Activated T-helper 1 cell treated with anti-CD3 and anti-CD28 coated beads, Interleukin-12 subunit alpha, Interleukin-12 subunit beta, Interleukin-2, Interleukin-4 antibody, amounts not matched to agents 30 ng/mL and 10 ng/mL and 1 ng/mL, durations not matched to agents 14 hours and 24 hours and 36 hours (primary cell): ENCODE results near the gene CRIP2. TPM values are rescaled to one million over a fixed set of nuclear protein-coding genes. Genes with fewer than 3 reads are reported as not detected.

Experiments used
- DNase-seq: peaks from one replicate; pipeline ENCODE4 v3.0.0; 2021; ENCODE audit warnings: low spot score
- H3K27ac Mint-ChIP-seq: one replicate; pipeline ENCODE4 v1.8.0; 2021; ENCODE audit warnings: mild to moderate bottlenecking, mixed read lengths
- H3K27me3 Mint-ChIP-seq: one replicate; pipeline ENCODE4 v1.8.0; 2022; ENCODE audit warnings: mild to moderate bottlenecking, moderate library complexity, mixed read lengths; ENCODE audit not compliant: insufficient read depth
- H3K36me3 Mint-ChIP-seq: one replicate; pipeline ENCODE4 v1.8.0; 2021; ENCODE audit warnings: low read depth, mixed read lengths
- H3K4me1 Mint-ChIP-seq: one replicate; pipeline ENCODE4 v1.8.0; 2021; ENCODE audit warnings: low read depth, mixed read lengths
- H3K4me3 Mint-ChIP-seq: one replicate; pipeline ENCODE4 v1.8.0; 2021; ENCODE audit warnings: mild to moderate bottlenecking, moderate library complexity, mixed read lengths
- H3K9me3 Mint-ChIP-seq: one replicate; pipeline ENCODE4 v1.8.0; 2021; ENCODE audit warnings: mixed read lengths
- intact Hi-C: fragments of 100-400 bp; cut with micrococcal nuclease; formaldehyde crosslinking; loops from one replicate; pipeline ENCODE4 v1.15.1; 2024
- total RNA-seq: library from RNA; stranded (reverse); gene quantifications from 2 replicates; pipeline ENCODE4 v1.2.3, GENCODE V29; 2022

Gene CRIP2
- total RNA-seq, 1 donor from 2014 or later, result not detected

DNA sequence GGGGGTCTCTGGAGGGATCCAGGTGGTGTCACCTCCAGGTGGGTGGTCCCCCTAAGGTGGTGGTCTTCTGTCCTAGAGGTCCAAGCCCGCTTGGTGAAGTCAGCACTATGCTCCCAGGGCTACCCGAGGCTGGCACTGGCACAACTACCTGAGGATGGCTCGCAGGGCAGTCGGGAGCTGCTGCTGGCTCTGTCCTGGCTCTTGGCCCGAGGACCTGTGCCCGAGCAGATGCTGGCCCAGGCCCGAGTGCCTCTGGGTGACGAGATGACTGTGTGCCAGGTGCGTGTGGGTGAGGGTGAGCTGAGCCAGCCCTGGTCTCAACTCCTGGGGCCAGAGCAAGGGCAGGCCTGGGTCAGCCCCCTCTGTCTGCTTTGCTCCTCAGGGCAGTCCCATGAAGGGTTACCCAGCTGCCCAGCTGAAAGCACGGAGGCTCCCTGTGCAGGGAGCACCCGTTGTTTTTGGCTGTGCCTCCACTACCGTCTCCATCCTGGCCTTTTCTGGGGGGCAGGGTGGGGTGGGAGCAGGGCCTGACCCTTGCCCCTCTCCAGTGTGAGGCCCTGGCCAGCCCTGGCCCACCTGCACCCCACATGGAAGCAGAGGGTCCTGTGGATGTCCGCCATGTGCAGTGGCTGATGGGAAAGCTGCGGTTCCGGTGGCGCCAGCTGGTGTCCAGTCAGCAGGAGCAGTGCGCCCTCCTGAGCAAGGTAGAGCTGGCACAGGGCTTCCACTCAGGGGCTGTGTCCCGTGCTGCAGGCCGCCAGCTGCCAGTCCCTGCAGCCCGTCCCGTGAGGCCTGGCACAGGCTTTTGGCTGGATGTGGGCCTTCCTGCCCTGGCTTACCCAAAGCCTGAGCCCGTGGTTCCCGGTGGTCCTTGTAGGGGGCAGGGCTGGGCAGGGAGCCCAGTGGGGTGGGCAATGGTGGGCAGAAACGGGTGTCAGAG, 17.7 kb downstream of the CRIP2 start:
- no peaks in the 10 kb centered on the region for H3K27me3 Mint-ChIP-seq
- intact Hi-C loops, result loop anchor here (5.0 kb wide), 1 partner anchor 400 kb away; no protein-coding TSS in a partner anchor
- peak overlapping the region; percentile 90 for H3K27ac Mint-ChIP-seq
- H3K36me3 Mint-ChIP-seq, result no peaks in the 10 kb centered on the region
- no peaks in the 10 kb centered on the region for H3K9me3 Mint-ChIP-seq
- peak overlapping the region; percentile 87 for H3K4me3 Mint-ChIP-seq
- H3K4me1 Mint-ChIP-seq, result peaks cover 8% of the 10 kb centered on the region
- no peak for DNase-seq

- H3K27ac Mint-ChIP-seq, result peak overlapping the region; percentile 48
- H3K9me3 Mint-ChIP-seq, result no peaks in the 10 kb centered on the region
- intact Hi-C loops, result loop anchor here (5.0 kb wide), 1 partner anchor 401 kb away; no protein-coding TSS in a partner anchor
- no peaks in the 10 kb centered on the region for H3K36me3 Mint-ChIP-seq
- H3K27me3 Mint-ChIP-seq, result no peaks in the 10 kb centered on the region
- no peak for DNase-seq
- peak overlapping the region; percentile 45 for H3K4me3 Mint-ChIP-seq
- peaks cover 8% of the 10 kb centered on the region for H3K4me1 Mint-ChIP-seq
These were observed 18.6 kb downstream of the CRIP2 start for GRCh38 chr14:105492971-105493871.

DNA sequence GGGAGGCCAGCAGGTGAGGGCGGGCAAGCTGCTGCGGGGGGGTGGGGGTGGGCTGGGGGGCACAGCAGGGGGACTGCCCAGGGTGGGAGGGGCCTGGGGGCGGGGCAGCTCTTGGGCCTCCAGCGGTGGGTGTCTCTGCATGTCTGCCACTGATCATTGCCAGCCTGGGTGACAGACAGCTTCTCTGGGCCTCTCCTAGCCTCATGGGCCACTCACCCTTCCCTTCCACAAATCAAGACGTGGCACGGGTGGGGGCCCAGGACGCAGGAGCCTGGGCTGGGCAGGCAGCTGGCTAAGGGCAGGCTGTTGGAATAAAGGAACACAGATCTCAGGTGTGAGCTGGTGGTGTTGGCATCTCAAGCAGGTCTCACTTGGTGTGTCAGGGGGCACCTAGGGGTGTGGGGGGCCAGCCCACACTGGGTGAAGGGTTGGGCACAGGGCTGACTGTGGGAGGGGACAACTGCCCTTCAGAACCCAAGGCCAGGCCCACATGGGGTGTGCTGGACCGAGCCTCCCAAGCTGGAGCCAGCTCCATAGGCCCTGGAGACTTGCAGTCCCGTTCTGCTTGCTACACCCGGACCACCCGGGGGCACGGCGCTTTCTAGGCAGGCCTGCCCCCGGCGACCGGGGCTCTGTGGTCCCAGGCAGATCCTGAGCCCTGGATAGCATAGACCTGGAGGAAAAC, 19.4 kb downstream of the CRIP2 start:
- H3K4me1 Mint-ChIP-seq, result peaks cover 7% of the 10 kb centered on the region
- intact Hi-C loops, result loop anchor here (5.0 kb wide), 1 partner anchor 402 kb away; no protein-coding TSS in a partner anchor
- no peak for DNase-seq

GRCh38 chr14:105494606-105494929, 19.9 kb downstream of the CRIP2 start:
- Mint-ChIP-seq H3K27me3 (no peaks in the 10 kb centered on the region), H3K9me3 (no peaks in the 10 kb centered on the region), H3K36me3 (no peaks in the 10 kb centered on the region), H3K27ac (no peak overlapping the region), H3K4me3 (no peak overlapping the region), H3K4me1 (peaks cover 2% of the 10 kb centered on the region)
- no peak for DNase-seq
- intact Hi-C loops, result loop anchor here (5.0 kb wide), 1 partner anchor 402 kb away; no protein-coding TSS in a partner anchor

More for the DNA sequence above, 19.4 kb downstream of the CRIP2 start:
- H3K36me3 Mint-ChIP-seq, result no peaks in the 10 kb centered on the region
- no peak overlapping the region for H3K4me3 Mint-ChIP-seq
- H3K27ac Mint-ChIP-seq, result no peak overlapping the region
- no peaks in the 10 kb centered on the region for H3K27me3 Mint-ChIP-seq
- no peaks in the 10 kb centered on the region for H3K9me3 Mint-ChIP-seq

- no peak for DNase-seq
- intact Hi-C loops, result loop anchor here (5.0 kb wide), 1 partner anchor 132 kb away; no protein-coding TSS in a partner anchor
- Mint-ChIP-seq H3K4me3 (no peak overlapping the region), H3K27me3 (no peaks in the 10 kb centered on the region), H3K27ac (no peak overlapping the region), H3K36me3 (no peaks in the 10 kb centered on the region), H3K9me3 (no peaks in the 10 kb centered on the region), H3K4me1 (no peaks in the 10 kb centered on the region)
These were observed 20.7 kb downstream of the CRIP2 start for GRCh38 chr14:105495101-105495989.

DNA sequence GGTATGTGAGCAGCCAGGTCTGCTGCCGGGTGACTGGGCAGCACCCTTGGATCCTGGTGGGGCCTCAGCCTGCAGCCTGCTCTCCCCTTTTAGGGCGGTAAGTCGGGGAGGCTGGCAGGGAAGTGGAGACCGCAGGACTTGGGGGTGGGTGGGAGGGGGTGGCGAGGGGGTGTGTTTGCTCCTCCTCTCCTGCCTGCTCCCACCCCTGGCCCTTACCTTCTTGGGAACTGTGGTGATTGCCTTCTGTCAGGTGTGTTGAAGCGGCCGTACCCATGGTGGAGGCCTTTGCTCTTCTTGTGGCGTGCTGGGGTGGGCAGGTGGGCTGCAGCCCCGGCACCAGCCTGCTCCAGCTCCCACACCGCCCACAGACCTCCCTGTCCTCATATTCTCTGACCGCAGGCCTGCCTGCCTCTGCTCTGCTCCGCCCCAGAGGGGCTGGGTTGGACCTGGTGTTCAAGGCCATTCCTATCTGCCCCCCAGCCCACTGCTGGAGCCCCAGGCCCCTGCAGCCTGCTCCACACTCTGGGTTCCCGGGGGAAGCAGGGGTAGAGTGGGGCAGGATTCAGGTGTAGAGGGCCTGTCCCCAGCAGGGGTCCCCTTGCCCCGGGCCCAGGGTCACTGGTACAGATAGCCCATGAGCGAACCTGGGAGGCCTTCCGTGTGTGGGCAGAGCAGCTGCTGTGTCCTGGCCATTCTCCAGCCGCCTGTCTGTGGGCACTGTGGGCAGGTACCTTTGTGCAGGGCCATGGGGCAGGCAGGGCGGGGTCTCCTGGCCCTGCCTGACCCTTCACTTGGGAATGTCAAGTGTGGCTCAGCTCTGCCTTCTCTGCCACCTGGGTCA, 21.6 kb downstream of the CRIP2 start:
- intact Hi-C loops, result loop anchor here (5.0 kb wide), 1 partner anchor 131 kb away; no protein-coding TSS in a partner anchor
- H3K9me3 Mint-ChIP-seq, result no peaks in the 10 kb centered on the region
- no peaks in the 10 kb centered on the region for H3K27me3 Mint-ChIP-seq
- H3K4me3 Mint-ChIP-seq, result no peak overlapping the region
- no peaks in the 10 kb centered on the region for H3K4me1 Mint-ChIP-seq
- H3K36me3 Mint-ChIP-seq, result no peaks in the 10 kb centered on the region
- no peak for DNase-seq
- no peak overlapping the region for H3K27ac Mint-ChIP-seq

- H3K27ac Mint-ChIP-seq, result no peak overlapping the region
- no peaks in the 10 kb centered on the region for H3K9me3 Mint-ChIP-seq
- H3K36me3 Mint-ChIP-seq, result no peaks in the 10 kb centered on the region
- intact Hi-C loops, result loop anchor here (5.0 kb wide), 1 partner anchor 130 kb away; no protein-coding TSS in a partner anchor
- H3K4me3 Mint-ChIP-seq, result no peak overlapping the region
- DNase-seq, result no peak
- H3K4me1 Mint-ChIP-seq, result no peaks in the 10 kb centered on the region
- no peaks in the 10 kb centered on the region for H3K27me3 Mint-ChIP-seq
These were observed 22.4 kb downstream of the CRIP2 start for GRCh38 chr14:105496831-105497591.

GRCh38 chr14:105497671-105498429, 23.2 kb downstream of the CRIP2 start:
- H3K27me3 Mint-ChIP-seq, result no peaks in the 10 kb centered on the region
- intact Hi-C loops, result loop anchor here (5.0 kb wide), 1 partner anchor 129 kb away; no protein-coding TSS in a partner anchor
- H3K27ac Mint-ChIP-seq, result no peak overlapping the region
- no peak overlapping the region for H3K4me3 Mint-ChIP-seq
- DNase-seq, result no peak
- H3K9me3 Mint-ChIP-seq, result no peaks in the 10 kb centered on the region
- no peaks in the 10 kb centered on the region for H3K36me3 Mint-ChIP-seq
- no peaks in the 10 kb centered on the region for H3K4me1 Mint-ChIP-seq

GRCh38 chr14:105498430-105499255, 24.0 kb downstream of the CRIP2 start:
- no peak overlapping the region for H3K4me3 Mint-ChIP-seq
- no peaks in the 10 kb centered on the region for H3K9me3 Mint-ChIP-seq
- H3K36me3 Mint-ChIP-seq, result no peaks in the 10 kb centered on the region
- no peaks in the 10 kb centered on the region for H3K4me1 Mint-ChIP-seq
- no peaks in the 10 kb centered on the region for H3K27me3 Mint-ChIP-seq
- H3K27ac Mint-ChIP-seq, result no peak overlapping the region
- intact Hi-C loops, result loop anchor here (5.0 kb wide), 1 partner anchor 129 kb away; no protein-coding TSS in a partner anchor
- DNase-seq, result no peak
